OCI-LY7 (cell line): Measurements from ENCODE around the gene HOXA4. TPM values are rescaled to one million over a fixed set of nuclear protein-coding genes. Genes with fewer than 3 reads are reported as not detected.

Experiments used
- BruUV-seq: library from RNA; stranded (reverse); fragments of 400-500 nt; replicated peaks from 2 replicates; lab custom pipeline; 2021; lab: Mats Ljungman, UMichigan
- CTCF ChIA-PET: fragments of 300-600 bp; sonication (Branson Sonifier 250); formaldehyde crosslinking; loops from one replicate; lab custom pipeline; 2022; ENCODE audit warnings: antibody characterized with exemption; ENCODE audit not compliant: unreplicated experiment; lab: Charles Lee
- POLR2A ChIA-PET: fragments of 300-600 bp; sonication (Branson Sonifier 250); formaldehyde crosslinking; loops from one replicate; lab custom pipeline; 2022; ENCODE audit warnings: antibody characterized with exemption; lab: Charles Lee
- DNase-seq: peaks from one replicate; pipeline ENCODE4 v3.0.0-alpha.2; 2015; ENCODE audit warnings: low spot score
- H2AFZ ChIP-seq: fragments of 200-600 bp; sonication (generic), shearing (Covaris generic); 2 replicates; pipeline ENCODE4 v1.6.1; 2014; ENCODE audit warnings: mild to moderate bottlenecking, antibody characterized with exemption, low read length, moderate library complexity
- H3K27ac ChIP-seq: fragments of 200-600 bp; sonication (generic); 2 replicates; pipeline ENCODE4 v1.5.1; 2014; ENCODE audit warnings: mixed run types, low read depth, mild to moderate bottlenecking, moderate library complexity, low read length, inconsistent platforms; ENCODE audit not compliant: poor library complexity, severe bottlenecking
- H3K36me3 ChIP-seq: fragments of 200-600 bp; sonication (generic); 2 replicates; pipeline ENCODE4 v1.6.1; 2014; ENCODE audit warnings: mild to moderate bottlenecking, antibody characterized with exemption, low read length, moderate library complexity, mixed read lengths; ENCODE audit not compliant: insufficient read depth
- H3K4me1 ChIP-seq: fragments of 200-600 bp; sonication (generic); 2 replicates; pipeline ENCODE4 v1.5.1; 2014; ENCODE audit warnings: mild to moderate bottlenecking, low read length; ENCODE audit not compliant: insufficient read depth, poor library complexity, severe bottlenecking
- H3K4me2 ChIP-seq: fragments of 200-600 bp; sonication (generic); 2 replicates; pipeline ENCODE4 v1.6.1; 2014; ENCODE audit warnings: mild to moderate bottlenecking, low read length
- H3K4me3 ChIP-seq: fragments of 200-600 bp; sonication (generic); 2 replicates; pipeline ENCODE4 v1.5.1; 2014; ENCODE audit warnings: mild to moderate bottlenecking, low read depth, low read length; ENCODE audit not compliant: poor library complexity, severe bottlenecking
- H3K79me2 ChIP-seq: fragments of 200-600 bp; sonication (generic); 2 replicates; pipeline ENCODE4 v1.6.1; 2016; ENCODE audit warnings: low read depth, mild to moderate bottlenecking, low read length, moderate library complexity, mixed read lengths; ENCODE audit not compliant: insufficient read depth
- H3K9me2 ChIP-seq: fragments of 200-600 bp; sonication (generic); 2 replicates; pipeline ENCODE4 v1.6.1; 2016; ENCODE audit warnings: mild to moderate bottlenecking, low read length, mixed read lengths; ENCODE audit not compliant: insufficient read depth
- H3K9me3 ChIP-seq: fragments of 200-600 bp; sonication (generic); 2 replicates; pipeline ENCODE4 v1.6.1; 2014; ENCODE audit warnings: mild to moderate bottlenecking, mixed run types, low read length, mixed read lengths
- H4K20me1 ChIP-seq: fragments of 200-600 bp; sonication (generic); 2 replicates; pipeline ENCODE4 v1.6.1; 2014; ENCODE audit warnings: mild to moderate bottlenecking, antibody characterized with exemption, low read length, moderate library complexity, mixed read lengths; ENCODE audit not compliant: insufficient read depth
- CTCF ChIP-seq: fragments of 200-600 bp; sonication (generic); conservative IDR thresholded peaks from 2 replicates; pipeline ENCODE4 v1.5.1; 2014; ENCODE audit warnings: mild to moderate bottlenecking, antibody characterized with exemption, low read length, moderate library complexity, mixed read lengths
- EZH2phosphoT487 ChIP-seq: fragments of 200-600 bp; sonication (generic); IDR thresholded peaks from 2 replicates; pipeline ENCODE4 v1.6.1; 2018; ENCODE audit warnings: low read depth, borderline replicate concordance, mild to moderate bottlenecking, mixed run types, antibody characterized with exemption, low read length, moderate library complexity, mixed read lengths
- intact Hi-C: fragments of 100-400 bp; cut with micrococcal nuclease; formaldehyde crosslinking; loops from one replicate; pipeline ENCODE4 v1.10.0; 2022; ENCODE audit not compliant: unreplicated experiment
- total RNA-seq, 2 experiments: library from RNA; depleted of rRNA in 1 of 2; stranded (reverse); fragments of >200 nt in 1 of 2; shearing (Covaris generic) in 1 of 2; gene quantifications; 2 replicates each; pipeline ENCODE4 v1.2.3, GENCODE V29; 2014 to 2022

The HOXA4 gene
- total RNA-seq, 2 experiments from 2014 or later = 2.0 TPM; not detected in 1

GRCh38 chr7:27112955-27113949 lies 17.3 kb downstream of the HOXA4 start:
- intact Hi-C loops = no loop called here
- H4K20me1 ChIP-seq = no peaks in the 10 kb centered on the region
- no peak overlapping the region for H3K27ac ChIP-seq
- no peaks in the 10 kb centered on the region for H3K36me3 ChIP-seq
- H2AFZ ChIP-seq = no peak overlapping the region
- no peak for DNase-seq
- no peak overlapping the region for H3K4me3 ChIP-seq
- no peaks in the 10 kb centered on the region for H3K9me3 ChIP-seq
- TF ChIP-seq CTCF (no peak), EZH2phosphoT487 (no peak)
- H3K4me1 ChIP-seq = no peaks in the 10 kb centered on the region
- no peak overlapping the region for H3K4me2 ChIP-seq
- ChIA-PET POLR2A (interaction anchor here (0.5 kb wide), 1 partner anchor 40 kb away, joined by 5 read pairs; no protein-coding TSS in a partner anchor), CTCF (no interaction called here)
- no peaks in the 10 kb centered on the region for H3K79me2 ChIP-seq
- BruUV-seq = no TSS peak
- H3K9me2 ChIP-seq = no peaks in the 10 kb centered on the region

- Histone ChIP-seq H3K4me3 (no peak overlapping the region), H3K9me2 (no peaks in the 10 kb centered on the region), H2AFZ (no peak overlapping the region), H3K36me3 (no peaks in the 10 kb centered on the region), H3K4me2 (no peak overlapping the region), H4K20me1 (no peaks in the 10 kb centered on the region), H3K4me1 (no peaks in the 10 kb centered on the region), H3K27ac (no peak overlapping the region), H3K79me2 (no peaks in the 10 kb centered on the region), H3K9me3 (no peaks in the 10 kb centered on the region)
- ChIA-PET POLR2A (interaction anchor here (0.5 kb wide), 1 partner anchor 39 kb away, joined by 5 read pairs; no protein-coding TSS in a partner anchor), CTCF (no interaction called here)
- no TSS peak for BruUV-seq
- intact Hi-C loops = no loop called here
- DNase-seq = no peak
- TF ChIP-seq CTCF (no peak), EZH2phosphoT487 (no peak)
Observed at GRCh38 chr7:27112361-27112760, 18.2 kb downstream of the HOXA4 start.

- Histone ChIP-seq H2AFZ (no peak overlapping the region), H3K4me3 (no peak overlapping the region), H3K9me3 (no peaks in the 10 kb centered on the region), H4K20me1 (no peaks in the 10 kb centered on the region), H3K4me1 (no peaks in the 10 kb centered on the region), H3K36me3 (no peaks in the 10 kb centered on the region), H3K79me2 (no peaks in the 10 kb centered on the region), H3K9me2 (no peaks in the 10 kb centered on the region), H3K4me2 (no peak overlapping the region), H3K27ac (no peak overlapping the region)
- ChIA-PET POLR2A (no interaction called here), CTCF (no interaction called here)
- DNase-seq = no peak
- no TSS peak for BruUV-seq
- TF ChIP-seq CTCF (no peak), EZH2phosphoT487 (no peak)
- intact Hi-C loops = no loop called here
Observed at GRCh38 chr7:27111751-27112277, 18.7 kb downstream of the HOXA4 start.
